Common myeloid progenitor, CD34-positive (primary cell): Measurements from ENCODE around the gene RPTOR.
A peak's percentile ranks its signal among the peaks of the same experiment; 100 is the strongest.

Source experiments
- CTCF ChIA-PET: fragments of 350-600 bp; sonication (Branson Sonifier 250); formaldehyde crosslinking; loops from one replicate; lab custom pipeline; 2021; ENCODE audit warnings: antibody characterized with exemption; lab: Charles Lee
- POLR2A ChIA-PET: fragments of 350-600 bp; sonication (Branson Sonifier 250); formaldehyde crosslinking; loops from one replicate; lab custom pipeline; 2021; ENCODE audit warnings: antibody characterized with exemption; lab: Charles Lee
- DNase-seq, 3 donors: peaks; one replicate each; pipeline versions ENCODE4 v3.0.0 to v3.0.0-alpha.2; 2013
- H3K27ac ChIP-seq, 2 experiments: 1 replicate in 1 of 2; 2 replicates in 1 of 2; pipeline ENCODE4 v1.7.0; 2013; ENCODE audit warnings: inconsistent platforms in 2 of 2, low read length in 2 of 2, mild to moderate bottlenecking in 2 of 2, low read depth in 1 of 2, moderate library complexity in 1 of 2; ENCODE audit not compliant: severe bottlenecking in 2 of 2, insufficient read depth in 1 of 2, poor library complexity in 1 of 2
- H3K27me3 ChIP-seq, 5 experiments: replicated peaks in 2 of 5; 1 replicate in 3 of 5; 2 replicates in 2 of 5; pipeline versions ENCODE4 v1.6.1 to v1.7.0; 2013; ENCODE audit warnings: low read length in 4 of 5, mild to moderate bottlenecking in 2 of 5, moderate library complexity in 2 of 5, inconsistent platforms in 1 of 5; ENCODE audit not compliant: insufficient read depth in 5 of 5, control insufficient read depth in 4 of 5
- H3K36me3 ChIP-seq, 4 experiments: 1 replicate in 2 of 4; 2 replicates in 2 of 4; pipeline versions ENCODE4 v1.6.1 to v1.7.0; 2013; ENCODE audit warnings: low read length in 3 of 4, control low read depth in 1 of 4, mild to moderate bottlenecking in 1 of 4; ENCODE audit not compliant: control insufficient read depth in 4 of 4, insufficient read depth in 4 of 4
- H3K4me1 ChIP-seq, 4 experiments: 1 replicate in 3 of 4; 2 replicates in 1 of 4; pipeline versions ENCODE4 v1.6.1 to v1.7.1; 2013; ENCODE audit warnings: low read length in 3 of 4, mild to moderate bottlenecking in 3 of 4, control low read depth in 1 of 4, inconsistent platforms in 1 of 4, moderate library complexity in 1 of 4; ENCODE audit not compliant: control insufficient read depth in 4 of 4, insufficient read depth in 4 of 4; ENCODE audit errors: control extremely low read depth in 1 of 4
- H3K4me3 ChIP-seq, 7 experiments: 1 replicate in 4 of 7; 2 replicates in 3 of 7; pipeline versions ENCODE4 v1.5.1 to v1.7.0; 2013; ENCODE audit warnings: mild to moderate bottlenecking in 7 of 7, low read length in 6 of 7, moderate library complexity in 6 of 7, inconsistent platforms in 2 of 7, low read depth in 2 of 7, control low read depth in 1 of 7; ENCODE audit not compliant: insufficient read depth in 4 of 7, control insufficient read depth in 1 of 7; ENCODE audit errors: extremely low read depth in 1 of 7
- H3K9me3 ChIP-seq, 5 experiments: 1 replicate in 4 of 5; 2 replicates in 1 of 5; pipeline versions ENCODE4 v1.6.1 to v1.7.1; 2013; ENCODE audit warnings: low read length in 4 of 5, mild to moderate bottlenecking in 2 of 5, inconsistent platforms in 1 of 5, low read depth in 1 of 5, moderate library complexity in 1 of 5; ENCODE audit not compliant: control insufficient read depth in 4 of 5, insufficient read depth in 2 of 5; ENCODE audit errors: control extremely low read depth in 1 of 5
- WGBS: methylation state at CpG from one replicate; pipeline ENCODE4 v1.1.5; 2013; ENCODE audit not compliant: insufficient coverage; 5-methylcytosine and 5-hydroxymethylcytosine counted together

The RPTOR gene

GRCh38 chr17:80666867-80667266 is 122.2 kb downstream of the RPTOR start:
- H3K9me3 ChIP-seq = peaks cover 0 to 3% (median 0%) of the 10 kb centered on the region in 5 experiments
- H3K27ac ChIP-seq = no peak overlapping the region
- H3K4me3 ChIP-seq = no peak overlapping the region
- CTCF ChIA-PET = no interaction called here
- H3K4me1 ChIP-seq = peaks cover 13 to 48% (median 28%) of the 10 kb centered on the region in 4 experiments
- POLR2A ChIA-PET = no interaction called here
- H3K27me3 ChIP-seq = no peaks in the 10 kb centered on the region
- WGBS = 98% methylated on average over 8 of the region's 12 CpGs
- H3K36me3 ChIP-seq = peaks cover 0 to 7% (median under 1%) of the 10 kb centered on the region in 4 experiments
- no peak for DNase-seq

GRCh38 chr17:80667462-80668277 is 123.0 kb downstream of the RPTOR start:
- Histone ChIP-seq H3K27me3 (no peaks in the 10 kb centered on the region), H3K4me1 (peaks cover 13 to 47% (median 28%) of the 10 kb centered on the region in 4 experiments), H3K36me3 (peaks cover 0 to 7% (median under 1%) of the 10 kb centered on the region in 4 experiments), H3K27ac (no peak overlapping the region), H3K9me3 (peaks cover 0 to 3% (median 0%) of the 10 kb centered on the region in 5 experiments), H3K4me3 (no peak overlapping the region)
- ChIA-PET POLR2A (no interaction called here), CTCF (no interaction called here)
- DNase-seq = peak in 2 of 3 donors; percentile 32 to 38
- WGBS = 80% methylated on average over 7 of the region's 12 CpGs

GRCh38 chr17:80668375-80669148 is 123.9 kb downstream of the RPTOR start:
- no peak for DNase-seq
- Histone ChIP-seq H3K36me3 (peaks cover 0 to 7% (median under 1%) of the 10 kb centered on the region in 4 experiments), H3K27me3 (no peaks in the 10 kb centered on the region), H3K27ac (no peak overlapping the region), H3K9me3 (peaks cover 0 to 3% (median 0%) of the 10 kb centered on the region in 5 experiments), H3K4me3 (no peak overlapping the region), H3K4me1 (peaks cover 13 to 40% (median 28%) of the 10 kb centered on the region in 4 experiments)
- POLR2A ChIA-PET = no interaction called here
- 94% methylated on average over 20 of the region's 20 CpGs for WGBS
- CTCF ChIA-PET = interaction anchor here (1.6 kb wide), 1 partner anchor 18 kb away, joined by 3 read pairs; no protein-coding TSS in a partner anchor

- H3K27me3 ChIP-seq = no peaks in the 10 kb centered on the region
- H3K4me3 ChIP-seq = no peak overlapping the region
- WGBS = 85% methylated on average over 13 of the region's 14 CpGs
- H3K9me3 ChIP-seq = peaks cover 0 to 3% (median 0%) of the 10 kb centered on the region in 5 experiments
- H3K27ac ChIP-seq = no peak overlapping the region
- no peak for DNase-seq
- CTCF ChIA-PET = no interaction called here
- peaks cover 0 to 7% (median under 1%) of the 10 kb centered on the region in 4 experiments for H3K36me3 ChIP-seq
- H3K4me1 ChIP-seq = peaks cover 2 to 29% (median 9%) of the 10 kb centered on the region in 4 experiments
- POLR2A ChIA-PET = no interaction called here
These were observed 126.6 kb downstream of the RPTOR start for GRCh38 chr17:80671039-80671824.

GRCh38 chr17:80671825-80672110 is 127.1 kb downstream of the RPTOR start:
- no peak overlapping the region for H3K27ac ChIP-seq
- 79% methylated on average over 4 of the region's 5 CpGs for WGBS
- H3K9me3 ChIP-seq = peaks cover 0 to 3% (median 0%) of the 10 kb centered on the region in 5 experiments
- no peak overlapping the region for H3K4me3 ChIP-seq
- no peaks in the 10 kb centered on the region for H3K27me3 ChIP-seq
- DNase-seq = no peak
- ChIA-PET CTCF (no interaction called here), POLR2A (no interaction called here)
- H3K36me3 ChIP-seq = peaks cover 0 to 5% (median under 1%) of the 10 kb centered on the region in 4 experiments
- H3K4me1 ChIP-seq = peaks cover 2 to 29% (median 5%) of the 10 kb centered on the region in 4 experiments

GRCh38 chr17:80673152-80673920 is 128.7 kb downstream of the RPTOR start:
- Histone ChIP-seq H3K27ac (no peak overlapping the region), H3K4me3 (no peak overlapping the region), H3K27me3 (no peaks in the 10 kb centered on the region), H3K36me3 (peaks cover 0 to 2% (median 0%) of the 10 kb centered on the region in 4 experiments), H3K4me1 (peaks cover 0 to 16% (median 5%) of the 10 kb centered on the region in 4 experiments), H3K9me3 (peaks cover 0 to 3% (median 0%) of the 10 kb centered on the region in 5 experiments)
- WGBS = 91% methylated on average over 8 of the region's 14 CpGs
- ChIA-PET CTCF (no interaction called here), POLR2A (no interaction called here)
- no peak for DNase-seq
